IMR-90 (cell line): ENCODE measurements around the gene PCNX2. TPM values are rescaled to one million over a fixed set of nuclear protein-coding genes. Genes with fewer than 3 reads are reported as not detected.

Experiments used
- ATAC-seq: fragments of 200-7000 bp; cut with Tn5 transposase; 2 replicates; pipeline ENCODE4 v1.9.1; 2020; ENCODE audit warnings: low read depth, mild to moderate bottlenecking, moderate library complexity
- BruUV-seq: library from RNA; stranded (reverse); fragments of 400-500 nt; replicated peaks from 2 replicates; lab custom pipeline; 2021; lab: Mats Ljungman, UMichigan
- CTCF ChIA-PET: fragments of 300-600 bp; formaldehyde crosslinking; extraction: SDS; loops from one replicate; lab custom pipeline; 2021; ENCODE audit warnings: antibody characterized with exemption; lab: Yijun Ruan, JAX
- POLR2A ChIA-PET: fragments of 300-600 bp; sonication (Branson Sonifier 250); formaldehyde crosslinking; loops from one replicate; lab custom pipeline; 2022; ENCODE audit warnings: antibody characterized with exemption; ENCODE audit not compliant: unreplicated experiment; lab: Charles Lee
- DNase-seq: peaks from one replicate; pipeline ENCODE4 v3.0.0; 2013
- H2AFZ ChIP-seq: replicated peaks from 2 replicates; pipeline ENCODE3; 2013; ENCODE audit warnings: low read length, mild to moderate bottlenecking; ENCODE audit not compliant: poor library complexity
- H2AK5ac ChIP-seq: 2 replicates; pipeline ENCODE4 v1.6.1; 2013; ENCODE audit warnings: low read depth, low read length, inconsistent platforms
- H2AK9ac ChIP-seq: replicated peaks from 2 replicates; pipeline ENCODE3; 2013; ENCODE audit warnings: mild to moderate bottlenecking, low read depth, low read length, moderate library complexity; ENCODE audit not compliant: poor library complexity
- H2BK120ac ChIP-seq: 2 replicates; pipeline ENCODE4 v1.6.1; 2013; ENCODE audit warnings: low read depth, low read length, inconsistent platforms
- H2BK15ac ChIP-seq: 3 replicates; pipeline ENCODE4 v1.6.1; 2013; ENCODE audit warnings: low read depth, low read length, inconsistent platforms
- H2BK20ac ChIP-seq: 2 replicates; pipeline ENCODE4 v1.6.1; 2013; ENCODE audit warnings: low read depth, mild to moderate bottlenecking, inconsistent platforms, low read length, moderate library complexity
- H2BK5ac ChIP-seq: 2 replicates; pipeline ENCODE4 v1.6.1; 2013; ENCODE audit warnings: mild to moderate bottlenecking, low read depth, low read length, inconsistent platforms; ENCODE audit not compliant: poor library complexity, severe bottlenecking
- H3K14ac ChIP-seq: replicated peaks from 2 replicates; pipeline ENCODE4 v1.6.1; 2013; ENCODE audit warnings: low read depth, low read length, inconsistent platforms
- H3K18ac ChIP-seq: 2 replicates; pipeline ENCODE4 v1.6.1; 2013; ENCODE audit warnings: low read depth, low read length, control low read depth
- H3K23ac ChIP-seq: 2 replicates; pipeline ENCODE4 v1.6.1; 2013; ENCODE audit warnings: low read depth, low read length, inconsistent platforms
- H3K27ac ChIP-seq: 2 replicates; pipeline ENCODE4 v1.5.1; 2013; ENCODE audit warnings: mild to moderate bottlenecking, control low read depth, low read length; ENCODE audit not compliant: insufficient read depth
- H3K27me3 ChIP-seq: 2 replicates; pipeline ENCODE4 v1.6.1; 2013; ENCODE audit warnings: low read length; ENCODE audit not compliant: control insufficient read depth, insufficient read depth
- H3K36me3 ChIP-seq: 2 replicates; pipeline ENCODE4 v1.6.1; 2013; ENCODE audit warnings: low read length, mixed read lengths; ENCODE audit not compliant: control insufficient read depth, insufficient read depth
- H3K4ac ChIP-seq: 2 replicates; pipeline ENCODE4 v1.6.1; 2013; ENCODE audit warnings: low read depth, low read length, inconsistent platforms
- H3K4me1 ChIP-seq: 2 replicates; pipeline ENCODE4 v1.6.1; 2013; ENCODE audit warnings: low read length, mixed read lengths; ENCODE audit not compliant: control insufficient read depth, insufficient read depth
- H3K4me2 ChIP-seq: 2 replicates; pipeline ENCODE4 v1.6.1; 2013; ENCODE audit warnings: low read depth, mild to moderate bottlenecking, control low read depth, low read length, moderate library complexity
- H3K4me3 ChIP-seq: 2 replicates; pipeline ENCODE4 v1.5.1; 2013; ENCODE audit warnings: low read depth, mild to moderate bottlenecking, control low read depth, low read length, moderate library complexity; ENCODE audit not compliant: insufficient read depth
- H3K56ac ChIP-seq: 2 replicates; pipeline ENCODE4 v1.6.1; 2013; ENCODE audit warnings: low read length, inconsistent platforms; ENCODE audit not compliant: insufficient read depth; ENCODE audit errors: extremely low read depth
- H3K79me1 ChIP-seq, 2 experiments: 2 replicates each; pipeline ENCODE4 v1.6.1; 2013; ENCODE audit warnings: low read length in 2 of 2, inconsistent platforms in 1 of 2, low read depth in 1 of 2
- H3K9ac ChIP-seq: 2 replicates; pipeline ENCODE4 v1.6.1; 2013; ENCODE audit warnings: low read depth, low read length, control low read depth
- H3K9me1 ChIP-seq: 2 replicates; pipeline ENCODE4 v1.6.1; 2013; ENCODE audit warnings: low read length, inconsistent platforms; ENCODE audit not compliant: insufficient read depth
- H3K9me3 ChIP-seq: 2 replicates; pipeline ENCODE4 v1.6.1; 2013; ENCODE audit warnings: low read length; ENCODE audit not compliant: control insufficient read depth, insufficient read depth
- H4K20me1 ChIP-seq: 2 replicates; pipeline ENCODE4 v1.6.1; 2013; ENCODE audit warnings: low read length, inconsistent platforms; ENCODE audit not compliant: insufficient read depth
- H4K5ac ChIP-seq: 2 replicates; pipeline ENCODE4 v1.6.1; 2013; ENCODE audit warnings: mild to moderate bottlenecking, low read depth, low read length, control low read depth
- H4K8ac ChIP-seq, 2 experiments: 2 replicates each; pipeline ENCODE4 v1.6.1; 2013; ENCODE audit warnings: low read depth in 2 of 2, low read length in 2 of 2, control low read depth in 1 of 2, inconsistent platforms in 1 of 2
- H4K91ac ChIP-seq: 2 replicates; pipeline ENCODE4 v1.6.1; 2013; ENCODE audit warnings: low read depth, low read length, inconsistent platforms; ENCODE audit not compliant: insufficient read depth
- BHLHE40 ChIP-seq: fragments of 150-350 bp; IDR thresholded peaks from 2 replicates; pipeline ENCODE4 v1.6.1; 2016; ENCODE audit warnings: mild to moderate bottlenecking, low read depth, low read length
- CEBPB ChIP-seq: IDR thresholded peaks from 2 replicates; pipeline ENCODE4 v1.6.1; 2012; ENCODE audit warnings: low read depth, low read length, improper control_type of control experiment
- CHD1 ChIP-seq: IDR thresholded peaks from 2 replicates; pipeline ENCODE4 v1.6.1; 2012; ENCODE audit warnings: low read depth, low read length, improper control_type of control experiment
- CTCF ChIP-seq: conservative IDR thresholded peaks from 2 replicates; pipeline ENCODE4 v1.5.1; 2012; ENCODE audit warnings: mild to moderate bottlenecking, low read depth, low read length, improper control_type of control experiment
- ELK1 ChIP-seq: fragments of 150-350 bp; IDR thresholded peaks from 2 replicates; pipeline ENCODE4 v1.6.1; 2016; ENCODE audit warnings: low read depth, mild to moderate bottlenecking, low read length, moderate library complexity, borderline replicate concordance
- FOS ChIP-seq: fragments of 150-350 bp; IDR thresholded peaks from 2 replicates; pipeline ENCODE4 v1.6.1; 2016; ENCODE audit warnings: low read depth, low read length
- MAFK ChIP-seq: IDR thresholded peaks from 2 replicates; pipeline ENCODE4 v1.6.1; 2012; ENCODE audit warnings: low read depth, low read length, improper control_type of control experiment
- MAZ ChIP-seq: IDR thresholded peaks from 2 replicates; pipeline ENCODE4 v1.6.1; 2012; ENCODE audit warnings: low read depth, mild to moderate bottlenecking, low read length, improper control_type of control experiment, moderate library complexity, borderline replicate concordance
- MXI1 ChIP-seq: IDR thresholded peaks from 2 replicates; pipeline ENCODE4 v1.6.1; 2012; ENCODE audit warnings: low read depth, mild to moderate bottlenecking, low read length, moderate library complexity, borderline replicate concordance
- NFE2L2 ChIP-seq: fragments of 150-350 bp; IDR thresholded peaks from 2 replicates; pipeline ENCODE4 v1.6.1; 2016; ENCODE audit warnings: low read depth, mild to moderate bottlenecking, low read length
- POLR2A ChIP-seq: IDR thresholded peaks from 2 replicates; pipeline ENCODE4 v1.6.1; 2012; ENCODE audit warnings: mild to moderate bottlenecking, low read depth, low read length
- RAD21 ChIP-seq: IDR thresholded peaks from 2 replicates; pipeline ENCODE4 v1.6.1; 2012; ENCODE audit warnings: low read length, improper control_type of control experiment
- RCOR1 ChIP-seq: IDR thresholded peaks from 2 replicates; pipeline ENCODE4 v1.6.1; 2012; ENCODE audit warnings: mild to moderate bottlenecking, low read length, improper control_type of control experiment; ENCODE audit not compliant: insufficient replicate concordance
- RFX5 ChIP-seq: IDR thresholded peaks from 2 replicates; pipeline ENCODE4 v1.8.0; 2012; ENCODE audit warnings: low read depth, mild to moderate bottlenecking, low read length, moderate library complexity
- SMC3 ChIP-seq: fragments of 150-350 bp; IDR thresholded peaks from 2 replicates; pipeline ENCODE4 v1.6.1; 2016; ENCODE audit warnings: low read depth, mild to moderate bottlenecking, antibody characterized with exemption, low read length, moderate library complexity
- USF2 ChIP-seq: fragments of 150-350 bp; IDR thresholded peaks from 2 replicates; pipeline ENCODE4 v1.6.1; 2017; ENCODE audit warnings: mild to moderate bottlenecking, antibody characterized with exemption, low read length, low read depth
- WGBS, 2 experiments: methylation state at CpG; one replicate each; pipeline versions ENCODE4 v1.1.5 to v1.1.7; 2013; ENCODE audit warnings: missing lambda C conversion rate in 2 of 2; ENCODE audit not compliant: insufficient read length in 1 of 2; ENCODE audit errors: extremely low coverage in 2 of 2; 5-methylcytosine and 5-hydroxymethylcytosine counted together
- dilution Hi-C: fragments of 300-500 bp; cut with HindIII; formaldehyde crosslinking; loops from one replicate; pipeline ENCODE4 v1.14.3; 2018; ENCODE audit warnings: low sequenced_read_pairs; ENCODE audit not compliant: unreplicated experiment
- in situ Hi-C: fragments of 300-500 bp; cut with MboI; formaldehyde crosslinking; loops from 3 replicates; pipeline ENCODE4 v1.14.3; 2019; ENCODE audit warnings: low sequenced_read_pairs, inconsistent platforms, mixed read lengths
- intact Hi-C: fragments of 100-400 bp; cut with micrococcal nuclease; formaldehyde crosslinking; loops from 2 replicates; pipeline ENCODE4 v1.10.0; 2022
- polyA plus RNA-seq, 3 experiments: library from polyadenylated mRNA; depleted of rRNA; stranded (reverse); fragments of >200 nt; gene quantifications; 2 replicates each; pipeline ENCODE4 v1.2.3, GENCODE V29; 2012; ENCODE audit warnings: low replicate concordance in 1 of 3
- total RNA-seq: library from RNA; depleted of rRNA; stranded (reverse); fragments of >200 nt; gene quantifications from 2 replicates; pipeline ENCODE4 v1.2.3, GENCODE V29; 2012

PCNX2 gene
- total and polyA plus RNA-seq, 2 of the 4 experiments (the other 2 are of a cell fraction) = 15.9 to 22.6 TPM

GRCh38 chr1:233253832-233254331 lies 41.6 kb downstream of the PCNX2 start:
- ChIA-PET CTCF (interaction anchor here (0.6 kb wide), 1 partner anchor 1881 kb away, joined by 4 read pairs; no protein-coding TSS in a partner anchor), POLR2A (no interaction called here)
- H3K56ac ChIP-seq = no peak overlapping the region
- in situ Hi-C loops = no loop called here
- H3K79me1 ChIP-seq = peaks cover 7 to 8% of the 10 kb centered on the region in 2 experiments; a peak in 3 of 4 replicates
- no peak overlapping the region for H2AFZ ChIP-seq
- no peak overlapping the region for H2BK20ac ChIP-seq
- BruUV-seq = no TSS peak
- H3K14ac ChIP-seq = no peak overlapping the region
- H4K8ac ChIP-seq = peak overlapping the region in 1 of 2 experiments; percentile 1; a peak in 1 of 4 replicates
- peaks cover 23% of the 10 kb centered on the region for H3K36me3 ChIP-seq
- H4K20me1 ChIP-seq = no peaks in the 10 kb centered on the region; the same call in 1 of the 2 replicates
- dilution Hi-C loops = no loop called here
- WGBS, 2 experiments = no CpG with 5 or more reads among the region's 1 CpG
- no peak overlapping the region for H3K4me3 ChIP-seq
- no peak overlapping the region for H2AK5ac ChIP-seq
- intact Hi-C loops = no loop called here
- H2BK120ac ChIP-seq = 0 out of 2 replicates have a peak overlapping the region, but pooled peaks have one; percentile 23
- no peak overlapping the region for H4K5ac ChIP-seq
- TF ChIP-seq POLR2A (no peak), FOS (no peak), RAD21 (no peak), ELK1 (no peak), CEBPB (no peak), MAFK (no peak), USF2 (no peak), SMC3 (no peak), RCOR1 (no peak), CTCF (no peak), MXI1 (no peak), RFX5 (no peak), NFE2L2 (no peak), CHD1 (no peak), MAZ (no peak), BHLHE40 (no peak)
- no peak overlapping the region for H3K9ac ChIP-seq
- peaks cover 14% of the 10 kb centered on the region for H3K9me1 ChIP-seq
- H3K4me1 ChIP-seq = peaks cover 10% of the 10 kb centered on the region
- no peak overlapping the region; the same call in 1 of the 2 replicates for H3K4me2 ChIP-seq
- no peak overlapping the region for H2BK15ac ChIP-seq
- no peak overlapping the region for H3K23ac ChIP-seq
- DNase-seq (peak; percentile 60), ATAC-seq (peak; percentile 73)
- H2AK9ac ChIP-seq = no peak overlapping the region
- no peaks in the 10 kb centered on the region for H3K9me3 ChIP-seq
- no peak overlapping the region for H4K91ac ChIP-seq
- H2BK5ac ChIP-seq = peak overlapping the region; percentile 41
- H3K27me3 ChIP-seq = no peaks in the 10 kb centered on the region
- no peak overlapping the region for H3K4ac ChIP-seq
- H3K18ac ChIP-seq = no peak overlapping the region
- H3K27ac ChIP-seq = no peak overlapping the region
